Sigmoid colon (tissue), 4 donors: ENCODE measurements around the gene ELP4.

ENCODE experiments used
- POLR2AphosphoS5 ChIP-seq, 4 donors: sonication (generic); formaldehyde crosslinking; IDR thresholded peaks; one replicate each; pipeline ENCODE4 v1.6.1; 2017; ENCODE audit warnings: antibody characterized with exemption in 4 of 4
- TF ChIP-seq, protein P1 (sequence below), 4 experiments: fragments of 450-650 bp in 3 of 4; fragments of 200-600 bp in 1 of 4; IDR thresholded peaks; one replicate each; pipeline ENCODE4 v1.5.1; 2016 to 2019; ENCODE audit warnings: antibody characterized with exemption in 4 of 4, mild to moderate bottlenecking in 3 of 4, moderate library complexity in 2 of 4

- TF ChIP-seq, protein P1, sequence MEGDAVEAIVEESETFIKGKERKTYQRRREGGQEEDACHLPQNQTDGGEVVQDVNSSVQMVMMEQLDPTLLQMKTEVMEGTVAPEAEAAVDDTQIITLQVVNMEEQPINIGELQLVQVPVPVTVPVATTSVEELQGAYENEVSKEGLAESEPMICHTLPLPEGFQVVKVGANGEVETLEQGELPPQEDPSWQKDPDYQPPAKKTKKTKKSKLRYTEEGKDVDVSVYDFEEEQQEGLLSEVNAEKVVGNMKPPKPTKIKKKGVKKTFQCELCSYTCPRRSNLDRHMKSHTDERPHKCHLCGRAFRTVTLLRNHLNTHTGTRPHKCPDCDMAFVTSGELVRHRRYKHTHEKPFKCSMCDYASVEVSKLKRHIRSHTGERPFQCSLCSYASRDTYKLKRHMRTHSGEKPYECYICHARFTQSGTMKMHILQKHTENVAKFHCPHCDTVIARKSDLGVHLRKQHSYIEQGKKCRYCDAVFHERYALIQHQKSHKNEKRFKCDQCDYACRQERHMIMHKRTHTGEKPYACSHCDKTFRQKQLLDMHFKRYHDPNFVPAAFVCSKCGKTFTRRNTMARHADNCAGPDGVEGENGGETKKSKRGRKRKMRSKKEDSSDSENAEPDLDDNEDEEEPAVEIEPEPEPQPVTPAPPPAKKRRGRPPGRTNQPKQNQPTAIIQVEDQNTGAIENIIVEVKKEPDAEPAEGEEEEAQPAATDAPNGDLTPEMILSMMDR (IDR thresholded peaks at IDR 0.05) = no peak
- no peak for TF ChIP-seq POLR2AphosphoS5 (IDR thresholded peaks at IDR 0.05)
Measured at GRCh38 chr11:31810779-31811647, 301.4 kb downstream of the ELP4 start, which contains the start of gene PAX6.
